ENCODE measurements around the gene RAB3A.
"Not testable (repeated sequence)": the region's sequence is repeated elsewhere in the genome, so short reads cannot be mapped to it uniquely, and the experiment has no call there.

RAB3A gene

DNA sequence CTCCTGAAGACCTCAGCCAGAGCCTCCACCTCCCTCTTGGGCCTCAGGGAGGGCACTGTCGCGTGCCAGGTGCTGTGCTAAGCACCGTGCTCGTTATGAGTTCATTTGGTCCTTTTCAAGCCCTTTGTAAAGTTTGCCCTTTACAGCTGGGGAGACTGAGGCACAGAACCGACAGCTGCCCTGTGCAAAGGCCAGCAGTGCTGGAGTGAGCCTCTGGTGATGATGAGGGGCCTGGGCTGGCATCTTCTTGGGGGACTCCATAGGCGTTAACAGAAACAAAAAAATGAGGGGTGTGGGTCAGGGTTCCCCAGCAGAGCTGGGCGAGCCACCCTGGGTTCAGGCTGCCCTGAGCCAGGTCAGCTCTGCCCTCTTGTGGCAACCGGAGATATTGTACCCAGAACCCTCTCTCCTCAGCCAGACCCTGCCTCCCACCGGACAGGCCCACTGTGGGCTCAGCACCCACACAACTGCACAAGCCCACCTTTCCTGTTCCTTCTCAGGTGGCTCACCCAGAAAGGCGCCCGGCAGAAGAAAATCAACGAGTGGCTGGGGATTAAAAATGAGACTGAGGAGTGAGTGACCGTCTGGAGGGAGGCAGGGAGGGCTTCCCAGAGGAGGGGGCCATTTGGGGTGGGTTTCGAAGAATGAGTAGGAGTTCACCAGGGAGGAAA is 35.7 kb downstream of the RAB3A start:
- DNase-seq: peak; percentile 71

GRCh38 chr19:18167011-18167410 is 36.8 kb downstream of the RAB3A start:
- DNase-seq: no peak

DNA sequence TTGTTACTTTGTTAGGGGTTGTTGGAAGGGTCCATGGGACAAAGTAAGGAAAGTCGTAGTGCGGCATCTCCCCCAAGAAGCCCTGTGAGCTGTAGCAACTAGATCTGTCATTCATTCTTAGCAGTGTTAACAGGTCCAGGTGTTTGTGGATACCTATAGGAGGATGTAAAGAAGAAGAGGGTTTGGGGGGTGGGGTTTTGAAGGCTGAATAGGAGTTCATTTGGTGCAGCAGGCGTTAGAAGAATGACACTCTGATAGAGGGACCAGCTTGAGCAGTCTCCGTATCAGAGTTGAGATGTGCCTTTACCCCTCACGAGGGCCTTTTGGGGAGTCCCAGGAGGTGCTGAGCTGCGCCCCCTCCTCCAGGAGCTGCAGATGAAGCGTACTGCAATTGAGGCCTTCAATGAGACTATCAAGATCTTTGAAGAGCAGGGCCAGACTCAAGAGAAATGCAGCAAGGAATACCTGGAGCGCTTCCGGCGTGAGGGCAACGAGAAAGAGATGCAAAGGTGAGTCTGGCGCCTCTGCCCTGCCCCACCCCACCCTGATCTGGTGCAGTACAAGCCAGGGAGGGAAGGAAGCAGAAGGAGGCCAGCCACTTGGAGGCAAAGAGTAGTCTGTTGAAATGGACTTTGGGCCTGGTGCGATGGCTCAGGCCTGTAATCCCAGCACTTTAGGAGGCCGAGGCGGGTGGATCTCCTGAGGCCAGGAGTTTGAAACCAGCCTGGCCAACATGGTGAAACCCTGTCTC is 37.9 kb downstream of the RAB3A start:
- no peak for DNase-seq

DNA sequence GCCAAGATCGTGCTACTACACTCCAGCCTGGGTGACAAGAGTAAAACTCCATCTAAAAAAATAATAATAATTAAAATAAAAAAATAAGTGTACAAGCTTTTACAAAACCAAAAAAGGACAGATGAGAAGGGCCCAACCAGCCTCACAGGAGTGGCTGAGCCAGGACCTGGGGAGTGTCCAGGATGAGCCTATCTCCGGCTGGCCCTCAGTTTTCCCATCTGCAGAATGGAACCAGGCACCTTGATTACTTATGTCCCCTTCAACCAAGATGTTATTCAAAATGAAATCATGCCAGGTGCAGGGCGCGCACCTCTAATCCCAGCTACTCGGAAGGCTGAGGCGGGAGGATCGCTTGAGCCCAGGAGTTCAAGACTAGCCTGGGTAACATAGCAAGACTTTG is 39.8 kb downstream of the RAB3A start:
- no peak for DNase-seq

- no peak for DNase-seq
Measured at GRCh38 chr19:18161636-18162002, 42.2 kb downstream of the RAB3A start.

- peak; percentile 77 for DNase-seq
Measured at GRCh38 chr19:18160971-18161635, 42.7 kb downstream of the RAB3A start.

GRCh38 chr19:18160493-18160970 is 43.3 kb downstream of the RAB3A start:
- DNase-seq: no peak

GRCh38 chr19:18159810-18160209 is 44.0 kb downstream of the RAB3A start:
- DNase-seq: no peak

DNA sequence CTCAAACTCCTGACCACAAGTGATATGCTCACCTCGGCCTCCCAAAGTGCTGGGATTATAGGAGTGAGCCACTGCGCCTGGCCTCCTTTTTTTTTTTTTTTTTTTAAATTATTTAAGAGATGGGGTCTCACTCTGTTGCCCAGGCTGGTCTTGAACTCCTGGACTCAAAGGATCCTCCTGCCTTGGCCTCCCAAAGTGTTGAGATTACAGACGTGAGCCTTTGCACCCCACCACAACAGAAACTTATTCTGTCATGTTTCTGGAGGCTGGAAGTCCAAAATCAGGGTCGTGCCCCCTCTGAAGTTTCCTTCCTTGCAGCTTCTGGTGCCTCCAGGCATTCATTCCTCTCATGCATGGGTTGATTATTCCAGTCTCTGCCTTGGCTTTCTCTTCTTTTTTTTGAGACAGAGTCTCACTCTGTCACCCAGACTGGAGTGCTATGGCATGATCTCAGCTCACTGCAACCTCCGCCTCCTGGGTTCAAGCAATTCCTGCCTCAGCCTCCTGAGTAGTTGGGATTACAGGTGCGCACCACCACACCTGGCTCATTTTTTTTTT is 44.7 kb downstream of the RAB3A start:
- not testable (repeated sequence) for DNase-seq

GRCh38 chr19:18158467-18158866 is 45.4 kb downstream of the RAB3A start:
- no peak for DNase-seq

- no peak for DNase-seq
Measured at GRCh38 chr19:18157465-18158063, 46.3 kb downstream of the RAB3A start.

DNA sequence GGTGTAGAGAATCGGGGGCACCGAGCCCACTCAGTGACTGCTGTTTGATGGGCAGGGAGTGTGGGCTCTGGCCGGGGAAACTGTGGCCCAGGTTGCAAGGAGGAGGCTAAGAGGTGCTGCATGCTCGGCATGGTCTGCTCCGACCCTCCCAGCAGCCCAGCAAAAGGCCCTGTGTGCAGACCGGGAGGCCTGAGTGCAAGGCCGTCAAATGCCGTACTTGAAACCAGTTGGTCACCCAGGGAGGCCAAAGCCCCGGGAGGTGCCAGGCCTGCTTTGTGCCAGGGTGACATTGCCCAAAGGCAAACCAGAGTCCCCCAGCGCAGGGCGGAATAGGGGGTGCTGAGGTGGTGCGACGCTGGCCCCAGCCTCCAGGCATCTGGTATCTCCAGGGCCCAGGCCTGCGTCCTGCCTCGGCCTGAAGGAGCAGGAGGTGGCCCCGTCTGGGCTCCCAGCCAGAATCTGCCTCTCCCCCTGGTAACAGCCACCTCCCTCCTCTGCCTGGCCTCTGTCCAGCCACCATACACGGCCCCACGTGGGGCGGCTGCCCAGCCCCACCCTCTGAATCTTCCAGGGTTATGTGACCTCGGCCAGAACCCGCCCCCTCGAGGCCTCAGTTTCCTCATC is 46.9 kb downstream of the RAB3A start:
- DNase-seq: no peak

DNA sequence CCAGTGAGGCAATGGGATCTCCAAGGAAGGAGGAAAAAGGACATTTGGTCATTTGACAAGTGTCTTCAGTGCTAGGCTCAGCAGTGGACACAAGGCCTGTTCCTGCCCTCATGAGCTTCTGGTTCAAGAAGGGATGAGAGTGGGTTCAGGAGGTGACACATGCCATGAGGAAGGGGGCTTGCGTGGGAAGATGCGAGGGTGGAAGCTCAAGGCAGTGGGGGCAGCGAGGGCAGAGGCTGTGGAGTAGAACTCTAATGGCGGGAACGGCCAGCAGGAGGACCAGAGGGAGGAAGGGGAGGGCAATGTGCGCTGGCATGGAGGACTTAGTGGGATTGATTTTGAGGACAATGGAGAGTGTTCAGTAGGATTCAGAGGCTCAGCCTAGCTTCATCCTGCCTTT is 47.6 kb downstream of the RAB3A start:
- no peak for DNase-seq

- DNase-seq: no peak
Measured at GRCh38 chr19:18155095-18156087, 48.5 kb downstream of the RAB3A start.

DNA sequence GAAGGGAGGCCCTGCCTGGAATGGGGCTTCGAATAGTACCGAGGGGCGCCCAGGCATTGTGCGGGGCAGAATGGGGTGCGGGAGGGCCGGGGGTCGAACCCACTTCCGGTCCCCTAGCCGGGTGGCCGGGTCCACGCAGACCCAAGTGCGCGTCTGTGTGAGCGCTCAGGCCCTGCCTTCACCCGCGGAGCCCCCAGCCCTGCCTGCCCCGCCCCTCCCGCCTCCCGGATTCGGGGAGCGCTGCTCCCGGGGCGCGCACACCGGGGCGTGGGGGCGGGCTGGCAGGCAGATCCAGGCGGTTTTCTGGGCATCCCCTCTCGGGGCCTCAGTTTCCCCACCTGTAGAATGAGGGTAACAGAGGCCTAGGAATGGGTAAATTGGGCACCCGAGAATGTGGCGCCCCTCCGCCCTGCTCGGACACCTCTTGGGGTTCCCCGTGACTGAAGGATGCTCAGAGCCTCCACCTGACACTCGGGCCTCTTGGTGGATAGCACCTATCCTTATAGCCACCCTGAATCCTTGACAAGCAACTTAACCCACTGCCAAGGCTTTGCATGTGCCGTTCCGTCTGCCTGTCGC is 50.2 kb downstream of the RAB3A start:
- no peak for DNase-seq

GRCh38 chr19:18152817-18153555 is 50.9 kb downstream of the RAB3A start, which contains the start of gene PIK3R2:
TSS of gene PIK3R2 (plus strand) at chr19:18153163. CDS start at chr19:18155880, 2,717 bp downstream.
- DNase-seq: peak; percentile 99

GRCh38 chr19:18152442-18152816 is 51.4 kb downstream of the RAB3A start:
- peak; percentile 99 for DNase-seq

DNA sequence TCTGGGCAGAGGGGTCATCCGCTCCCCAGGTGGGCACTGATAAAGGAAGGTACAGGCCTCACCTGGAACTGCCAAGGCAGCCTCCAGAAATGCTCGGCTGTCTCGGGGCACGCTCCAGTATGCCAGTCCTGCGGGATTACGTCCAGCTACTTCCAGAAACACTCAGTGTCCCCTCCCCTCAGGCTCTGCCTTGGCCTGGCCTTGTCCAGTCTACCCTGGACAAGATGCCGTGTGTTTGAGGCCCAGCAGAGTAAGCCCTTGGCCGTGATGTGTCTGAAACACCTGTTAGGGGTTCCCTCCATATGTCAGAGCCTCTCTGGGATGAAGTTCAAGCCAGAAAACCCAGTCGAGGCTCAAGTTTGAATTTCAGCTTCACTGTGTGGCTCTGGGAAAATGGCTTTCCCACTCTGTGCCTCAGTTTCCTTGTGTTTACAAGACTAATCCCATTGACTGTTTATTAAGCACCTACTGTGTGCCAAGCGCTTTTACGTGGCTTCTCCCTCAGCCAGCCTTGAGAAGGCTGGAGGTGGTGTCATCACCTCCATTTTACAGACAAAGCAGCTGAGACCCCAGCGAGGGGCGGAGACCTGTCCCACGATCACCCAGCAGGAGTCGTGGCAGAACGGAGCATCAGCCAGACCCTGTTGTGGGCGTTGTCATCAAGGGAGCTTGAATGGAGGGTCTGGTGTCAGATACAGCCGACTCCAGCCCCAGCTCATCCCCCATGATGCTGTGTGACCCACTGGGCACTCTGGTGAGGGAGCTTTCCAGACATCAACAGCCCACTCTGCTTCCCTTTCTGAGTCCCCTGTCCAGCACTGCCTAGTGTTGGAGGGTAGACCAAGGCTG is 52.8 kb downstream of the RAB3A start:
- no peak for DNase-seq

DNA sequence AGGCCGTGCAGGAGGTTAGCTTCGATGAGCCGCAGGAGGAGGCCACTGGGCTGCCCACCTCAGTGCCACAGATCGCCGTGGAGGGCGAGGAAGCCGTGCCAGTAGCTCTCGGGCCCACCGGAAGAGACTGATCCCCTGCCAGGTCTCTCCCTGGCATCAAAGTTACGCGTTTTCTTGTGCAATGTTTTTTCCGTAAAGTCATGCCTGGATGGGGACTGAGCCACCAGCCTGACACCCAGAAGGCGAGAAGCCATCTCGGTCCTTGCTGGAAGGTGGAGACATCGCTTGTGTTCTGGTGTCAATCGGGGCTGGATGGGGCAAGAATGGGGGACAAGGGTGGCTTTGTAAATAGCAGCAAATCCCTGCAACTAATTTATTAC is 54.3 kb downstream of the RAB3A start:
- no peak for DNase-seq
